IPS-NIHi7 (cell line): Measurements from ENCODE around the gene LTBP1.
"Not testable (repeated sequence)": the region's sequence is repeated elsewhere in the genome, so short reads cannot be mapped to it uniquely, and the experiment has no call there.

Source experiments
- DNase-seq: peaks from one replicate; pipeline ENCODE4 v3.0.0; 2012; ENCODE audit warnings: mixed read lengths; ENCODE audit errors: extremely low spot score

Gene LTBP1

GRCh38 chr2:33425161-33425560 is 478.4 kb downstream of the LTBP1 start:
- no peak for DNase-seq

- no peak for DNase-seq
These were observed 478.9 kb downstream of the LTBP1 start for GRCh38 chr2:33425586-33426031.

GRCh38 chr2:33426666-33427231 is 480.0 kb downstream of the LTBP1 start:
- no peak for DNase-seq

GRCh38 chr2:33430077-33430476 is 483.3 kb downstream of the LTBP1 start:
- no peak for DNase-seq

- DNase-seq, result no peak
These were observed 484.1 kb downstream of the LTBP1 start for GRCh38 chr2:33430856-33431255.

- DNase-seq, result no peak
These were observed 486.1 kb downstream of the LTBP1 start for GRCh38 chr2:33432871-33433270.

GRCh38 chr2:33433279-33434235 is 486.8 kb downstream of the LTBP1 start:
- DNase-seq, result no peak

GRCh38 chr2:33435518-33435917 is 488.8 kb downstream of the LTBP1 start:
- DNase-seq, result no peak

- no peak for DNase-seq
These were observed 489.3 kb downstream of the LTBP1 start for GRCh38 chr2:33436083-33436482.

- no peak for DNase-seq
These were observed 490.5 kb downstream of the LTBP1 start for GRCh38 chr2:33437297-33437696.

GRCh38 chr2:33437815-33438214 is 491.1 kb downstream of the LTBP1 start:
- DNase-seq, result no peak

GRCh38 chr2:33441235-33441810 is 494.6 kb downstream of the LTBP1 start:
- DNase-seq, result peak; percentile 76

GRCh38 chr2:33442052-33442451 is 495.3 kb downstream of the LTBP1 start:
- not testable (repeated sequence) for DNase-seq

GRCh38 chr2:33442528-33443079 is 495.9 kb downstream of the LTBP1 start:
- DNase-seq, result no peak

- DNase-seq, result no peak
These were observed 496.6 kb downstream of the LTBP1 start for GRCh38 chr2:33443274-33443829.

- no peak for DNase-seq
These were observed 498.2 kb downstream of the LTBP1 start for GRCh38 chr2:33444967-33445366.

- DNase-seq, result no peak
These were observed 501.6 kb downstream of the LTBP1 start for GRCh38 chr2:33448220-33448899.
